Activated CD8-positive, alpha-beta memory T cell treated with anti-CD3 and anti-CD28 coated beads for 48 hours (primary cell): ENCODE results near the gene FEZF2.

Experiments used
- DNase-seq, 3 experiments: peaks; one replicate each; pipeline ENCODE4 v3.0.0-alpha.2; 2020; ENCODE audit warnings: low read depth in 2 of 3, low spot score in 2 of 3

The FEZF2 gene

DNA sequence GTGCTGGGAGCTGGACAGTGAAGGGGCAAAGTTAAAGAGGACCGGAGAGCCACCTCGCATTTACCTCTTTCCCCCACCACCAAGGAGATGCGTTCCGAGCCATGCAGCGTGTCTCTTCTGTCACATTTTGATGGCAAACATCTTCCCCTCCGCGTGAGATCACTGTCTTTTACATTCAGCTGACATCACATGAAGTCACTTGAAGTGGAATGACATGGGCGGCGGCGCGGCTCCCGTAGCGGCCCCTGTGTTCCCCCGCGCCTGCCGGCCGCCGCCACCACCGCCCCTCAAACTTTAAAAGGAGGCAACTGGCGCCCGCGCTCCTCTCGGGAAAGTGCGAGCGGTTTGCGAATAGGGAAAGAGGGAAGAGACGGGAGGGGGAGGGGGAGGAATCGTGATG, at the start of gene FEZF2:
Gene FEZF2, minus strand, starts transcription at position 336 of the 400 bp plus-strand sequence. CDS start 682 bp downstream, outside the sequence.
- no peak for DNase-seq

GRCh38 chr3:62421207-62421606, 47.9 kb upstream of the FEZF2 start:
- no peak for DNase-seq

GRCh38 chr3:62416144-62416543, 42.8 kb upstream of the FEZF2 start:
- no peak for DNase-seq

DNA sequence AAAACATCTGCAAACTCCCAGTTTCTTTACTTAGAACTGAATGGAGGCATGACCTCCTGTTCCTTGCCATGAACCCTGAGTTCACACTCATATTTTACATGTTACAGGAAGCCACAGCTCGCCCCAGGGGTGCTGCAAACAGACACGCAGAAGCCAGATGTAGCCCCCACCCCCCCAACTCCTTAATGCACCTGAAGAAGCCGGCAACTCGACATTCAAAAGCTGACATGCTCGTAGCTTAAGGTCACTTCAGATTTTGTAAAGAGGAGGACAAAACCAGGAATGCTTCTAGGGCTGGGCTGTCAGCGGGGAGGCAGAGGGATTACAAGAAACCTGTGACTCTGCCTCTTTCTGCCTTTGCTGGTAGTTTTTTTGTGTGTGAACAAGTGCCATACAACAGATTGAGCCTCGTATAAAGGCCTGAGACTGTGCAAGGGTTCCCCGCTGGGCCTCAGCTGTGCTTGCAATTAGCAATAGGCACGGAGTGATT, 42.0 kb upstream of the FEZF2 start:
- no peak for DNase-seq

DNA sequence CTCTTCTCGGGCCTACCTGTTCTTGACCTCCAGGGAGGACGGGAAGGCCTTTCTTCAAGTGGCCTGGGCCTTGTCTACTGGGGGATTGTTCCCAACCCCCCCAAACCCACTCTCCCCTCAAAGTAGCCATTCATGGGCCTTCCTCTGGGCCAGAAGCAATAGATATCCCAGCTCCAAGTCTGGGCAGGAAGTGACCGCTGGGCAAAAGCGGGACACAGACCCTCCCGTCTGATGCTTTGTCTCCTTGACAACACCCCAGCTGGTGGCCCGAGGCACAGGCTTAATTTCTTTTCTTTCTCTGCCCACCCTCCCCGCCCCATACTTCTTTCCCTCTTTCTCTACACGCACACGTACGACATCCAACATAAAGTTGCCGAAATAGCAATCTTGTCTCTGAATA, 41.4 kb upstream of the FEZF2 start:
- DNase-seq: no peak

DNA sequence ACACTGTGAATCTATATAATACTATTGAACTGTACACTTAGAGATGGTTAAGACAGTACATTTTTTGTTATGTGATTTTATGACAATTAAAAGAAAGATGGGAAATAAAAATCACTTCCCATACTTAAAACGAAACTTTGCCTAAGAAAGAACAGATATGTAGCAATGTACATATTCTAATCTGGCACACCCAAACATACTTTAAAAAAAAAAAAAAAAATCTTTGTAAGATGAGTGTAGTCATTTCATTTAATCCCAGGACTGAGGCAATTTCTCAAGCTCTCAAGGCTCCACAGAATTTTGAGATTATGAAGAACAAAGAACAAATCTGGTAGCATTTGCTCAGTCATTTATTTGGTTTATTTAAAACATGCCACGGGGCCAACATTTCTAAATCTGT, 40.3 kb upstream of the FEZF2 start:
- DNase-seq: no peak

DNA sequence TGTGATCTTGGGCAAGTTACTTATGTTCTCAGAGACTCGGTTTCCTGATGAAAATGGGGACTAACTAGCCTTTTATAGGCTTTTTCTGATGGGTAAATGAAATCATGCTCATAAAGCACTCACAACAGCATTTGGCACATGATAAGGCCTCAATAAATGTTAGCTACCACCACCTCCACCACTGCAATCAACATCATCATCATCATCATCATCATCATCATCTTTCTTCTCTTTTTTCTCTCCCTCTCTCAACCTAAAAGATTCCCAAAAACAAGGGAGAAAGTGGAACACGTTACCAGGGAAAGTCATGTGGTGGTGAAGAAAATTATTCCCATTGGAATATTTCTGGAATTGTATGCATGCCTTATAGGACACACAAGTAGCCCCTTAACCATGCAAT, 33.6 kb upstream of the FEZF2 start:
- no peak for DNase-seq

DNA sequence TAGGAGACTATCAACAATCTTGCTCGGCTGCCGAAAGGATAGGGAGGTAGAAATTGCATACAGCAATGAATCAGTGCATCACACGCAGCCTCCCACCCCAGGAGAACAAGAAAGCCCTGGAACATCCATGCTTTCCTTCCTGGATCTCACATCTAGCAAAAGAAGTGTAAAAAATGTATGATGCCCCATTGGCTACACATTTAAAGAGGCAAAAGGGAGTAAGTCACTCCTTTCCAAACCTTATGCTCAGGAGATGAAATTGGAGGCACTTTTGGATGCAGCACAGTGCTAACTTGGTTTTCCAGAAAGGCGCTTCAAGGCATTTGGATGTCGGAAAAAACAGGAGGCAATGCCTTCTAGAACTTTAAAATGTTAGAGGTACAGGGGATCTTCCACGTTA, 32.2 kb upstream of the FEZF2 start:
- no peak for DNase-seq

- no peak for DNase-seq
Observed at GRCh38 chr3:62405135-62405534, 31.8 kb upstream of the FEZF2 start.

DNA sequence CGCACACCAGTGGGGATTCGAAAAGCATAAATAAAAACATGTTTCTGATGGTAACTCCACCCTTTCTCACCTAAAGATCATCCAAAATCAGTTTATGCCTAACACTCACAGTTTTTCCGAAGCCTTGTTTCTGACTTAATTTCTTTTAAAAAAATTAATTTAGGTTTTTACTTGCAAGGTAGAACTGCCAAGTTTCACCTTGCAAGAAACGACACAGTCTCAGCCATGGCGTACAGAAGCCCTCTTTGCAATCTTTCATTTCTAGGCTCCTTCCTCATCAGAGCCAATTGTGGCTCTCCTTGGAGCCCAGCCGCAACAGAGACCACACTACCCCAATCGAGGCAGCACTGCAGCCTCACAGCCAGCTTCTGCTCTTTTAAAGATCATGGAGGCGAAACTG, 31.0 kb upstream of the FEZF2 start:
- DNase-seq: no peak

GRCh38 chr3:62403765-62404164, 30.4 kb upstream of the FEZF2 start:
- DNase-seq: no peak

DNA sequence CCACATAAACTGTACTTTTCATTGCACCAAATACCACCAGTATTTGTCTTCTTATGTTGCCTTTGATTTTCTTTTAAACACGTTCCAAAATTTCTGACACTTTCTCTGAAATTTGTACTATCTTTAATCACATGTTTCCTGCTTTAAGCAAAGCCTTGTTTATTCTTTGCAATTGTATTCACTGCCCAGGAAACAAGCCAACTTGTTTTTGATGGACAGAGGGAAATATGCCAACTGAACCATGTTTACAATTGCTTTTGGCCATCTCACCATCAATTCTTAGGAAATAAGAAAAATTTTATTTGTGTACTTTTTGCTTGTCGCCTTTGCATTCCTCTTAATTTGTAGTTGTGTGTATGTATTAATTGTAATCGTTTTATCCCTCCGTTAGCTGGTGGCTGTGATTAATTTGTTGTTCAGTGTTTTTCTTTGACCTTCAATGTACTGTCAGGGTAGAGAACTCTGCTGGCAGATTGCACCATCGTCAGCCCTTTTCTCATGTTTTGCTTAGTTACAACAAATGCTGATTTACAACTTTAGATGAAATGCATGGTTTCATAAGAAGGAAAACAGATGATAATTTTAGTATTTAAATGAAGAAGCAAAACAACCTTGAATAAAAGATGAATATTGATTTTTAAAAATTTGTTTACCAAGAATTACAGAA, 19.4 kb upstream of the FEZF2 start:
- no peak for DNase-seq

DNA sequence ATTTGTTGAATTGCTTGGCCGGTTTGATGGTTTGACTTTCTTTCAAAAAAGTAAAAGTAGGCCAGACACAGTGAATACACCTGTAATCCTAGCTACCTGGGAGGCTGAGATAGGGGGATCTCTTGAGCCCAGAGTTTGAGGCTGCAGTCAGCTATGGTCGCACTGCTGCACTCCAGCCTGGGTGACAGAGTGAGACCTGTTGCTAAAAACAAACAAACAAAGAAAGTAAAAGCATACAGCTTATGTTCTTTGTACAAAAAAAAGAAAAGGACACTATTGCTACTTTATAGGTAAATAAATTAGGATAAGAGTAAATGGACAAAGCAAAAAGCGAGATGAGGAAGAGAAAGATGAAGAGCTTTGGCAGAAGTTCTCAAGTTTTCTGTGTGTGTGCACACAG, 13.9 kb upstream of the FEZF2 start:
- DNase-seq: no peak

DNA sequence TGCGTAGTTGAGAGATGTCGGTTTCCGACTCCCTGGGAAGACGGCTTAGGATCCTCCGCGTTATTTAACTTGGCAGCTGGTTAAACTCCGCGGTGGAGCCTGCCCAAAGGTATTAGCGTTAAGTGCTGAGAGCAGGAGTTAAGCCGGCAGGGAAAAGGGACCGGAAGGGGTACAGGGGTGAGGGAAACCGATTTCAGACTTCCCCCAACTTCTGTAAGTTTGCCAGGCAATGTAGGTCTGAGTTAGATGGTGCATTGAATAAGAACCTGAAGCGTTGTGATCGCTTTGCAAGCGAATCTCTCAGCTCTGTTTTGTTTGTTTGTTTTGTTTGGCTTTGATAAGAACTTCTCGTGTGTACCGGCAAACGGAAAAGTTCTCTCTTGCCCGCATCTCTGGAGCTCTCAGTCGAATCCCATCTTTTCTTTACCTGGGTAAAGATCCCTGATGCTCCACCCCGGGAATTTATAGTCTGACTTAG, 6.0 kb upstream of the FEZF2 start:
- no peak for DNase-seq

DNA sequence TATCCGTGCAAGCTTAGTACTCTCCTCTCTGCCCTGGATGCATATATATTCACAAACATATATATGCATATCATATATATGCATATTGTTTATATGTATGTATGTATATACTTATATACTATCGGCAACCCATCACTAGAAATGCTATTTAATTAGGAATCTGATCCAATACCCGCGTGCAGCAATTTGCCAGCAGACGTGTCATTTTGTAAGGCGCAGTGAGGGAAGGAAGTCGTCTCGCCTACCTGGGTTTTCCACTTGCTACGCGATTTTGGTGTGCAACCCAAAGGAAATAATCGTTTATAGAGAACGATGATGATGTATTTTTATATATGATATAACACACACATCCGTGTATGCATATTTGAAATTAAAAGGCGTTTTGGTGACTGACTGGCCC, 5.6 kb upstream of the FEZF2 start:
- DNase-seq: no peak

GRCh38 chr3:62378311-62378789, 5.0 kb upstream of the FEZF2 start:
- no peak for DNase-seq

GRCh38 chr3:62376906-62377877, 3.8 kb upstream of the FEZF2 start:
- no peak for DNase-seq

GRCh38 chr3:62376454-62376720, 3.0 kb upstream of the FEZF2 start:
- DNase-seq: no peak

GRCh38 chr3:62375655-62376453, 2.5 kb upstream of the FEZF2 start:
- DNase-seq: no peak

DNA sequence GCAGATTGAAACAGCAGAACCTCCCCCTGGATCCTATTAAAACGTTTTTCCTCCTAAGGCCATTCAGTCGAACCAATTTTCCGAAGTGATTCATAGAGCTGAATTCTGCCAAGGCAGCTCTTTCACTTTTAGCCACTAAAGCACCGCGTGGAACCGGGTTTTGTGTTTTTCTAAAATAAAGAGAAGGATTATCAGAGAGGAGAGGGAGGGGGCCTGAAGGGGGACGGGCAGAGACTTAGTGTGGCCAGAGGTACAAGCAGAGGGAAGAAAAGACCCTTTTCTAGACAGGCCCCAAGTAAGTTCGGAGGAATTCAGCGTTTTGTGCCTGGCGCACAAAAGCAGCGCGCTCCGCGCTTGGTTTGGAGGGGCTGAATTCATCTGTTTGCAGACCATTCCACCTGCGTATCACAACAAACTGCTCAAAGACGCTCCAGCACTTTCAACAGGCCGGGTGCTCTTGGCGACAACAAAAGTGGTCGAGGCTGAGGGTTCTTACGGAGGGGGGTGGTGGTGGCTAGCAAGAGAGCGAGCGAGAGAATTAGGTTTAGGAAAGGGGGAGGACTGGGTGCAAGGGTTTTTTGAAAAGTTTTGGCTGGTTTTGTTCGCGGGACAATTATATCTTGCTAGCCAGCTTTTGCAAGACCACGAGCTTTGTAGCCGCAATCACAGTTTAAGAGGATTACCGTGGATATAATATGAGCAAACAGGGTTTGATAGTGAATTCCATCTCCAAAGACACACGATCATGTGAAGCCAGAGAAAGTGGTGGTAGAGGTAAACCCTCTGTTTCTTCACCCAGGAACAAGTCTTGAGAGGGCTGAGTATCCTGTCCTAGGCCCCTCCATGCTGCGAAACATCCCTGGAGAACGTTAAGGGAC, 1.2 kb upstream of the FEZF2 start:
- DNase-seq: no peak
